ENCODE measurements around the gene C14orf132.

The C14orf132 gene

DNA sequence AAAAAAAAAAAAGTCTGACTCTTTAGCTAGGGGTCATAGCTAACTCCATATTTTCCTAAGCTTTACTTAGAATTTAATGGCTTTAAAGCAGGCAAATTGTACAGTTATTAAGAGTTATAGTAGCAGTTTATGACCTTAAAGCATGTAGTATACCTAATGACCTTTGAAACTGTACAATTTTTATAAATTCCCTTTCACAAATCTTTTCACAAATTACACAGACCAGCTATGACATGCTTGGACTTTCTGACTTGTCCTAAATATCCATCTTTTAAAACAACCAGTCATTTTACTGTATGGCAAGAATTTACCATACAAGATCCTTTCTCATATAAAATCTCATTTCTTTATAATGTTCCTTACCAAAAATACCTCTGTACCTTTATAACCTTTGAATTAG lies 74.8 kb downstream of the C14orf132 start:
- no peaks in the 10 kb centered on the region for H3K79me2 ChIP-seq (ENCODE audit: insufficient read depth, low read depth)
- H3K4me2 ChIP-seq = no peak overlapping the region
- H3K4me3 ChIP-seq (IDR thresholded peaks at IDR 0.05; ENCODE audit: insufficient read depth, low read depth, low read length) = no peak overlapping the region
- TF ChIP-seq, protein P1, sequence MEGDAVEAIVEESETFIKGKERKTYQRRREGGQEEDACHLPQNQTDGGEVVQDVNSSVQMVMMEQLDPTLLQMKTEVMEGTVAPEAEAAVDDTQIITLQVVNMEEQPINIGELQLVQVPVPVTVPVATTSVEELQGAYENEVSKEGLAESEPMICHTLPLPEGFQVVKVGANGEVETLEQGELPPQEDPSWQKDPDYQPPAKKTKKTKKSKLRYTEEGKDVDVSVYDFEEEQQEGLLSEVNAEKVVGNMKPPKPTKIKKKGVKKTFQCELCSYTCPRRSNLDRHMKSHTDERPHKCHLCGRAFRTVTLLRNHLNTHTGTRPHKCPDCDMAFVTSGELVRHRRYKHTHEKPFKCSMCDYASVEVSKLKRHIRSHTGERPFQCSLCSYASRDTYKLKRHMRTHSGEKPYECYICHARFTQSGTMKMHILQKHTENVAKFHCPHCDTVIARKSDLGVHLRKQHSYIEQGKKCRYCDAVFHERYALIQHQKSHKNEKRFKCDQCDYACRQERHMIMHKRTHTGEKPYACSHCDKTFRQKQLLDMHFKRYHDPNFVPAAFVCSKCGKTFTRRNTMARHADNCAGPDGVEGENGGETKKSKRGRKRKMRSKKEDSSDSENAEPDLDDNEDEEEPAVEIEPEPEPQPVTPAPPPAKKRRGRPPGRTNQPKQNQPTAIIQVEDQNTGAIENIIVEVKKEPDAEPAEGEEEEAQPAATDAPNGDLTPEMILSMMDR (conservative IDR thresholded peaks at IDR 0.05; ENCODE audit: low read depth, low read length) = no peak
- no peak overlapping the region for H3K9ac ChIP-seq
- no peaks in the 10 kb centered on the region for H3K27me3 ChIP-seq (ENCODE audit: insufficient read depth, low read depth)
- H2AFZ ChIP-seq (ENCODE audit: low read depth) = no peak overlapping the region
- no peaks in the 10 kb centered on the region for H4K20me1 ChIP-seq (ENCODE audit: insufficient read depth)
- H3K36me3 ChIP-seq (ENCODE audit: insufficient read depth) = no peaks in the 10 kb centered on the region
- H3K27ac ChIP-seq = no peak overlapping the region
- H3K4me1 ChIP-seq (ENCODE audit: low read depth, poor library complexity, severe bottlenecking) = no peaks in the 10 kb centered on the region

DNA sequence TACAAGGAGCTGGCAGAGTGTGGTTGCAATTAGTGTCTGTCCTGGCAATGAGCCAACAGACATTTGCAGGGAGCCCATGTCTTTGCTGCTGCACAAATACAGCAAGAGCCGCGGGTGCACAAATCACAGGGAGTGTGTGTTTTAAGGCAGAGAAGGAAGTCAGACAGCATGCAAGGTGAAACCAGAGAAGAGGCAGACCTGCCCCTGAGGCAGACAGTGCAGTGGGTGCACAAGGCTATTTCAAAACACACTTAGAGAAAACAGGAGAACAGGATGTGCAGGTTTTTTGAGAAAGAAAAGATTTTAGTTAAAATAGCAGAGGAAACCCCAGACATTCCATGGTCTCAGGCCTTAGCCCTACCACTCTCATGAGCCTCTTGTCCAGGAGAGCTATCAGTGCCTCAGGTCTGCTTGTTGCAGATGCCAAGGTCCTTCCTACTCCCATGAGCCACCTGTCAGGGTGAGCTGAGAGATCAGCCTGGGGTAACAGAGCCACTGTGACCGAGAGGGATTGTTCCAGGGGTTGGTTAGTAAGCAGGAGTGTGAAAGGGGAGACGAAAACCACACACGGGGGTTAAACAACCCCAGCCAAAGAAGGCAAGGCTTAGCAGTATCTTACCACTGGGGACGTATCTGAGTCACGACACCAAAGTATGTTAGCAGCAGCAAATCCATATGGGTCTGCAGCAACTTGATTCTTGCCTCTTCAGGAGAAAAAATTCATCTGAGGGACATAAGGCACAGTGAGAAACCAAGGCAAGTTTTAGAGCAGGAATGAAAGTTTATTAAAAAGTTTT lies 78.1 kb downstream of the C14orf132 start:
- Histone ChIP-seq H3K4me3 (IDR thresholded peaks at IDR 0.05; ENCODE audit: insufficient read depth, low read depth, low read length) (no peak overlapping the region), H3K4me1 (ENCODE audit: low read depth, poor library complexity, severe bottlenecking) (no peaks in the 10 kb centered on the region), H2AFZ (ENCODE audit: low read depth) (no peak overlapping the region), H3K27me3 (ENCODE audit: insufficient read depth, low read depth) (no peaks in the 10 kb centered on the region), H3K27ac (no peak overlapping the region), H4K20me1 (ENCODE audit: insufficient read depth) (no peaks in the 10 kb centered on the region), H3K4me2 (no peak overlapping the region), H3K36me3 (ENCODE audit: insufficient read depth) (no peaks in the 10 kb centered on the region), H3K9ac (no peak overlapping the region), H3K79me2 (ENCODE audit: insufficient read depth, low read depth) (no peaks in the 10 kb centered on the region)
- TF ChIP-seq, protein P1 (conservative IDR thresholded peaks at IDR 0.05; ENCODE audit: low read depth, low read length) = no peak

DNA sequence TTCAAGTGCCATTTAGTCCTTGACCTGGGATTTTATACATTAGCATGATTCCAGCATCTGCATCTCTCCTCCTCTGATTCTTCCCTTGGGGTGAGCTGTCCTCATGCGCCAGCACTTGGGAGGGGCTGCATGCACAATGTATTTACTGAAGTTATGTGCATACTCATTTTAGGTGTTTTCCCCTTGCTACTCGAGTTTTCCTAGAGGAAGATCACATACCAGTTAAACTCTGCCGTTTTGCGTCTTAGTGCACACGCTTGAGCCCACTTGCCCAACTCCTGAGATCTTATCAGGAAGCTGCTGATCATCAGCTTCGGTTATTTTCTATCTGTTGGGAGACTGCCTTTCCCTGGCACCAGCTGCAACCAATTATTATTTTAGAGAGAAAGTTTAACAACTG lies 78.8 kb downstream of the C14orf132 start:
- Histone ChIP-seq H3K79me2 (ENCODE audit: insufficient read depth, low read depth) (no peaks in the 10 kb centered on the region), H3K9ac (no peak overlapping the region), H3K36me3 (ENCODE audit: insufficient read depth) (no peaks in the 10 kb centered on the region), H3K4me2 (no peak overlapping the region), H3K4me3 (IDR thresholded peaks at IDR 0.05; ENCODE audit: insufficient read depth, low read depth, low read length) (no peak overlapping the region), H2AFZ (ENCODE audit: low read depth) (no peak overlapping the region), H3K27me3 (ENCODE audit: insufficient read depth, low read depth) (no peaks in the 10 kb centered on the region), H3K4me1 (ENCODE audit: low read depth, poor library complexity, severe bottlenecking) (no peaks in the 10 kb centered on the region), H3K27ac (no peak overlapping the region), H4K20me1 (ENCODE audit: insufficient read depth) (no peaks in the 10 kb centered on the region)
- TF ChIP-seq, protein P1 (conservative IDR thresholded peaks at IDR 0.05; ENCODE audit: low read depth, low read length) = no peak

DNA sequence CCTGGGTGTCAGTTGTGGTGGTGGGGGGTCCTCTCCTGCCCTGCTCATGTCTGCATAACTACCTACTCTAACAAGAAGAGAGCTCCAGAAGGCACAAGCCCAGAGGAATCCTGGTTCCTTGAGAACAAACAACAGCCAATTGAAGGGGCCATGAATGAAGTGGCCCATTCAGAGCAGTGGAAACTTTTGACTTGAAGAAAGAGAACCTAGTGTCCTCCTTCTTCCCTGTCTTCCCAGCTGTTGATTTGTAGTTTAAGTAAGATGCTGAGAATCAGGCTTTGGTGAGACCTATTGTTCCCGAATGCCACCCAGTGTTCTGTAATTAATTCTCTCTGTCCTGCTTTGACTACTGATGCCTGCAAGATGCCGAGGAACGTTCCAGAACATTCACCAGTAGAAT lies 79.2 kb downstream of the C14orf132 start:
- Histone ChIP-seq H3K9ac (no peak overlapping the region), H3K27me3 (ENCODE audit: insufficient read depth, low read depth) (no peaks in the 10 kb centered on the region), H3K36me3 (ENCODE audit: insufficient read depth) (no peaks in the 10 kb centered on the region), H3K27ac (no peak overlapping the region), H2AFZ (ENCODE audit: low read depth) (no peak overlapping the region), H3K4me3 (IDR thresholded peaks at IDR 0.05; ENCODE audit: insufficient read depth, low read depth, low read length) (no peak overlapping the region), H4K20me1 (ENCODE audit: insufficient read depth) (no peaks in the 10 kb centered on the region), H3K4me2 (no peak overlapping the region), H3K79me2 (ENCODE audit: insufficient read depth, low read depth) (no peaks in the 10 kb centered on the region), H3K4me1 (ENCODE audit: low read depth, poor library complexity, severe bottlenecking) (no peaks in the 10 kb centered on the region)
- TF ChIP-seq, protein P1 (conservative IDR thresholded peaks at IDR 0.05; ENCODE audit: low read depth, low read length) = no peak

Data from KMS-11 (cell line).